Lung (tissue), 12 donors: Measurements from ENCODE around the gene AKT1S1. TPM values are rescaled to one million over a fixed set of nuclear protein-coding genes. Genes with fewer than 3 reads are reported as not detected.
A peak's percentile ranks its signal among the peaks of the same experiment; 100 is the strongest.

Experiments
- ATAC-seq: fragments of 200-7000 bp; cut with Tn5 transposase; one replicate; pipeline ENCODE4 v1.9.1; 2020; ENCODE audit warnings: moderate number of reproducible peaks; ENCODE audit not compliant: insufficient read depth, low FRiP score
- DNase-seq, 3 donors: peaks; one replicate each; pipeline ENCODE4 v3.0.0-alpha.2; 2013 to 2017
- H3K27ac ChIP-seq, 2 donors: one replicate each; pipeline ENCODE4 v1.5.1; 2013; ENCODE audit warnings: mild to moderate bottlenecking in 2 of 2, moderate library complexity in 2 of 2, control low read depth in 1 of 2, inconsistent platforms in 1 of 2, low read depth in 1 of 2, low read length in 1 of 2
- H3K27me3 ChIP-seq, 3 donors: one replicate each; pipeline ENCODE4 v1.5.1; 2013; ENCODE audit warnings: low read length in 2 of 3; ENCODE audit not compliant: control insufficient read depth in 3 of 3, insufficient read depth in 3 of 3
- H3K36me3 ChIP-seq, 4 donors: one replicate each; pipeline ENCODE4 v1.5.1; 2013; ENCODE audit warnings: low read length in 4 of 4, mild to moderate bottlenecking in 1 of 4, moderate library complexity in 1 of 4; ENCODE audit not compliant: control insufficient read depth in 4 of 4, insufficient read depth in 4 of 4
- H3K4me1 ChIP-seq, 5 donors: one replicate each; pipeline ENCODE4 v1.5.1; 2013; ENCODE audit warnings: low read length in 5 of 5, mild to moderate bottlenecking in 2 of 5, moderate library complexity in 1 of 5; ENCODE audit not compliant: control insufficient read depth in 5 of 5, insufficient read depth in 5 of 5
- H3K4me3 ChIP-seq: one replicate; pipeline ENCODE4 v1.5.1; 2013; ENCODE audit warnings: mild to moderate bottlenecking, control low read depth, moderate library complexity
- H3K9ac ChIP-seq, 2 donors: one replicate each; pipeline ENCODE4 v1.5.1; 2013; ENCODE audit warnings: low read length in 2 of 2, control low read depth in 1 of 2; ENCODE audit not compliant: insufficient read depth in 1 of 2
- H3K9me3 ChIP-seq, 4 donors: one replicate each; pipeline ENCODE4 v1.5.1; 2013; ENCODE audit warnings: low read length in 3 of 4, mild to moderate bottlenecking in 1 of 4, moderate library complexity in 1 of 4; ENCODE audit not compliant: control insufficient read depth in 4 of 4, insufficient read depth in 3 of 4
- CTCF ChIP-seq: IDR thresholded peaks from 2 replicates; pipeline ENCODE4 v1.5.1; 2012; ENCODE audit warnings: mild to moderate bottlenecking; ENCODE audit errors: control extremely low read depth, extremely low read depth
- WGBS, 2 donors: extraction: QIAGEN DNeasy Blood & Tissue Kit; methylation state at CpG; one replicate each; pipeline ENCODE4 v1.1.7; 2013; 5-methylcytosine and 5-hydroxymethylcytosine counted together
- polyA plus RNA-seq, 2 donors: library from polyadenylated mRNA; stranded (reverse); fragments of 200-250 nt; gene quantifications; one replicate each; pipeline ENCODE4 v1.2.1, GENCODE V29; 2013
- total RNA-seq, 2 donors: library from RNA; depleted of rRNA in 1 of 2; stranded (reverse); fragments of >200 nt in 1 of 2; gene quantifications; one replicate each; pipeline ENCODE4 v1.2.1, GENCODE V29; 2014 to 2021
- donor health status: control.
- donor health status: control.
- donor health status: Bipolar disorder and iron deficiency.
- donor health status: healthy.
- donor health status: DM: yes; HTN: yes; CAD: no.

AKT1S1 gene
- total and polyA plus RNA-seq, 4 donors, result 6.7 to 46.4 (median 35.9) TPM

- TF ChIP-seq CTCF, result no peak
- H3K9me3 ChIP-seq, result peaks cover 0 to 8% (median under 1%) of the 10 kb centered on the region in 4 donors
- WGBS, 2 donors, result 86 to 88% methylated on average over 3 of the region's 3 CpGs
- no peak overlapping the region for H3K4me3 ChIP-seq
- no peak for ATAC-seq
- H3K9ac ChIP-seq, result no peak overlapping the region
- peaks cover 0 to 16% (median 0%) of the 10 kb centered on the region in 4 donors for H3K36me3 ChIP-seq
- H3K27ac ChIP-seq, result no peak overlapping the region
- H3K4me1 ChIP-seq, result peaks cover 0 to 21% (median 13%) of the 10 kb centered on the region in 5 donors
- no peaks in the 10 kb centered on the region for H3K27me3 ChIP-seq
- no peak for DNase-seq
These were observed 28.2 kb downstream of the AKT1S1 start for GRCh38 chr19:49848938-49849337.

DNA sequence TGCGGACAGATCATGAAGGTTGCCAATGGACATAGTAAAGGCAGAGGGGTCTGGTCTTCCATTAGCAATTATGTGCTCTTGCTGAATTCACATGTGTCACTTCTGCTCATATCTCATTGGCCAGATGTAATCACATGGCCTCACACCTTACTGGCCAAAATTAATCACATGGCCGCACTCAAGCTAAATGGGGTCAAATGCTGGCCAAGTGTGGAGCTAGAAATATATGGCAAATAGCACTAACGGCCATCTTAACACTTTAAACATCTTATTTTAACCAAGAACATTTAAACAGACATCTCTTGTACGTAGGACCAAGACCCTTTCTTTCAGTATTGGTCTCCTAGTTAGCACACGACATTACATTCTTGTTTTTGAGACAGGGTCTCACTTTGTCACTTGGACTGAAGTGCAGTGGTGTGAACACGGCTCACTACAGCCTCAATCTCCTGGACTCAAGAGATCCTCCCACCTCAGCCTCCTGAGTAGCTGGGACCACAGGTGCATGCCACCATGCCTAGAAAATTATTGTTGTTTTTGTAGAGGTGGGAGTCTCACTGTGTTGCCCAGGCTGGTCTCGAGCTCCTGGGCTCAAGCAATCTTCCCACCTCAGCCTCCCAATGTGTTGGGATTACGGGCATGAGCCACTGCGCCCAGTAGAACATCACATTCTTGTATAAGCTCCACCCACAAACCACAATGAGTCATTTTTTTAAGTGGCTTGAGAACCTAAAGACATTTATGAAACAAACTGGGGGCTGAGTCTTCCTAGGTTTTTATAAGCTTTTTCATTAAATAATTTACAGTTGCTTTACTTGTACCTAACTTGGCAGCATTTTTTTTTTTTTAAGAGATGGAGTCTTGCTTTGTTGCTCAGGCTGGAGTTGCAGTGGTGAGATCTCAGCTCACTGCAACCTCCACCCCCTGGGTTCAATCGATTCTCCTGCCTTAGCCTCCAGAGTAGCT, 29.1 kb downstream of the AKT1S1 start:
- Histone ChIP-seq H3K4me1 (peaks cover 0 to 12% (median 9%) of the 10 kb centered on the region in 5 donors), H3K27ac (peak overlapping the region in 1 of 2 donors; percentile 31), H3K4me3 (no peak overlapping the region), H3K27me3 (no peaks in the 10 kb centered on the region), H3K9ac (no peak overlapping the region), H3K9me3 (peaks cover 0 to 8% (median under 1%) of the 10 kb centered on the region in 4 donors), H3K36me3 (peaks cover 0 to 16% (median 0%) of the 10 kb centered on the region in 4 donors)
- ATAC-seq (no peak), DNase-seq (no peak)
- WGBS, 2 donors, result 77 to 78% methylated on average over 10 of the region's 10 CpGs
- no peak for TF ChIP-seq CTCF

DNA sequence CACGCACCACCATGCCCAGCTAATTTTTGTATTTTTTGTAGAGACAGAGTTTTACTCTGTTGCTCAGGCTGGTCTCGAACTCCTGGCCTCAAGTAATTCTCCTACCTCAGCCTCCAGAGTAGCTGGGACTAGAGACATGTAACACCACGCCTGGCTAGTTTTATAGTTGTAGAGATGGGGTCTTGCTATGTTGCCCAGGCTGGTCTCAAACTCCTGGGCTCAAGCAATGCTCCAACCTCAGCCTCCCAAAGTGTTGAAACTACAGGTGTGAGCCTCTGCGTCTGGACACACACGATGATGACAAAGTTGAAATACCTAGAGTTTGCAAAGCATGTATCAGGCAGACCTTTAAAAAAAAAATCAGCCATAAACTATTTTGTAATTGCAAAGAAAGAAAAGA, 30.7 kb downstream of the AKT1S1 start:
- no peak overlapping the region for H3K4me3 ChIP-seq
- H3K36me3 ChIP-seq, result peaks cover 0 to 11% (median 0%) of the 10 kb centered on the region in 4 donors
- no peak overlapping the region for H3K9ac ChIP-seq
- peaks cover 0 to 8% (median under 1%) of the 10 kb centered on the region in 4 donors for H3K9me3 ChIP-seq
- peaks cover 0 to 4% (median 0%) of the 10 kb centered on the region in 5 donors for H3K4me1 ChIP-seq
- DNase-seq, result no peak
- WGBS, 2 donors, result 85 to 86% methylated on average over 5 of the region's 5 CpGs
- no peak overlapping the region for H3K27ac ChIP-seq
- TF ChIP-seq CTCF, result no peak
- no peaks in the 10 kb centered on the region for H3K27me3 ChIP-seq
- ATAC-seq, result no peak
